A673 (cell line): ENCODE data around the gene ITIH1. TPM values are rescaled to one million over a fixed set of nuclear protein-coding genes. Genes with fewer than 3 reads are reported as not detected.

ENCODE experiments used
- BruUV-seq: library from RNA; stranded (reverse); fragments of 400-500 nt; replicated peaks from 2 replicates; lab custom pipeline; 2021; lab: Mats Ljungman, UMichigan
- CTCF ChIA-PET: fragments of 300-600 bp; sonication (Branson Sonifier 250); formaldehyde crosslinking; loops from one replicate; lab custom pipeline; 2022; ENCODE audit warnings: antibody characterized with exemption; lab: Charles Lee
- POLR2A ChIA-PET: fragments of 300-600 bp; sonication (Branson Sonifier 250); formaldehyde crosslinking; loops from one replicate; lab custom pipeline; 2022; ENCODE audit warnings: antibody characterized with exemption; ENCODE audit not compliant: low non-redundant PET; lab: Charles Lee
- DNase-seq: peaks from one replicate; pipeline ENCODE4 v3.0.0-alpha.2; 2015; ENCODE audit warnings: low spot score
- H3K27ac ChIP-seq: fragments of 200-600 bp; sonication (generic); 2 replicates; pipeline ENCODE4 v1.5.1; 2016; ENCODE audit warnings: mixed run types, low read depth, mild to moderate bottlenecking, mixed read lengths, antibody characterized with exemption, low read length; ENCODE audit not compliant: poor library complexity, severe bottlenecking
- H3K27me3 ChIP-seq: fragments of 200-600 bp; sonication (generic); replicated peaks from 2 replicates; pipeline ENCODE4 v1.6.1; 2017; ENCODE audit warnings: mixed run types, low read depth, mild to moderate bottlenecking, mixed read lengths, antibody characterized with exemption, low read length; ENCODE audit not compliant: insufficient read depth, poor library complexity
- H3K36me3 ChIP-seq: fragments of 200-600 bp; sonication (generic); 2 replicates; pipeline ENCODE4 v1.6.1; 2016; ENCODE audit warnings: mixed run types, mild to moderate bottlenecking, mixed read lengths, antibody characterized with exemption, low read length; ENCODE audit not compliant: insufficient read depth, poor library complexity, severe bottlenecking
- H3K4me1 ChIP-seq: fragments of 200-600 bp; sonication (generic); 2 replicates; pipeline ENCODE4 v1.6.1; 2017; ENCODE audit warnings: mixed run types, mild to moderate bottlenecking, mixed read lengths, antibody characterized with exemption, low read length; ENCODE audit not compliant: insufficient read depth, poor library complexity, severe bottlenecking
- H3K4me3 ChIP-seq: fragments of 200-600 bp; sonication (generic); 2 replicates; pipeline ENCODE4 v1.5.1; 2016; ENCODE audit warnings: low read depth, mixed run types, mild to moderate bottlenecking, mixed read lengths, low read length; ENCODE audit not compliant: poor library complexity, severe bottlenecking
- H3K9me3 ChIP-seq: fragments of 200-600 bp; sonication (generic); 2 replicates; pipeline ENCODE4 v1.6.1; 2016; ENCODE audit warnings: mixed run types, low read depth, mild to moderate bottlenecking, mixed read lengths, antibody characterized with exemption, low read length; ENCODE audit not compliant: poor library complexity, severe bottlenecking
- EZH2 ChIP-seq: fragments of 200-600 bp; sonication (generic); IDR thresholded peaks from 2 replicates; pipeline ENCODE4 v1.6.1; 2017; ENCODE audit warnings: borderline replicate concordance, low read depth, mild to moderate bottlenecking, mixed read lengths, antibody characterized with exemption, low read length; ENCODE audit not compliant: poor library complexity, severe bottlenecking
- intact Hi-C: fragments of 100-400 bp; cut with micrococcal nuclease; formaldehyde crosslinking; loops from one replicate; pipeline ENCODE4 v1.10.0; 2022; ENCODE audit not compliant: unreplicated experiment
- total RNA-seq: library from RNA; stranded (reverse); gene quantifications from 2 replicates; pipeline ENCODE4 v1.2.3, GENCODE V29; 2021
- TF ChIP-seq, protein P1 (sequence below): fragments of 300-800, 200-600 bp; sonication (generic); conservative IDR thresholded peaks from 2 replicates; pipeline ENCODE4 v1.5.1; 2017; ENCODE audit warnings: low read depth, mild to moderate bottlenecking, antibody characterized with exemption, low read length, moderate library complexity, mixed read lengths

ITIH1 gene
- total RNA-seq, 1 experiment from 2014 or later: not detected

DNA sequence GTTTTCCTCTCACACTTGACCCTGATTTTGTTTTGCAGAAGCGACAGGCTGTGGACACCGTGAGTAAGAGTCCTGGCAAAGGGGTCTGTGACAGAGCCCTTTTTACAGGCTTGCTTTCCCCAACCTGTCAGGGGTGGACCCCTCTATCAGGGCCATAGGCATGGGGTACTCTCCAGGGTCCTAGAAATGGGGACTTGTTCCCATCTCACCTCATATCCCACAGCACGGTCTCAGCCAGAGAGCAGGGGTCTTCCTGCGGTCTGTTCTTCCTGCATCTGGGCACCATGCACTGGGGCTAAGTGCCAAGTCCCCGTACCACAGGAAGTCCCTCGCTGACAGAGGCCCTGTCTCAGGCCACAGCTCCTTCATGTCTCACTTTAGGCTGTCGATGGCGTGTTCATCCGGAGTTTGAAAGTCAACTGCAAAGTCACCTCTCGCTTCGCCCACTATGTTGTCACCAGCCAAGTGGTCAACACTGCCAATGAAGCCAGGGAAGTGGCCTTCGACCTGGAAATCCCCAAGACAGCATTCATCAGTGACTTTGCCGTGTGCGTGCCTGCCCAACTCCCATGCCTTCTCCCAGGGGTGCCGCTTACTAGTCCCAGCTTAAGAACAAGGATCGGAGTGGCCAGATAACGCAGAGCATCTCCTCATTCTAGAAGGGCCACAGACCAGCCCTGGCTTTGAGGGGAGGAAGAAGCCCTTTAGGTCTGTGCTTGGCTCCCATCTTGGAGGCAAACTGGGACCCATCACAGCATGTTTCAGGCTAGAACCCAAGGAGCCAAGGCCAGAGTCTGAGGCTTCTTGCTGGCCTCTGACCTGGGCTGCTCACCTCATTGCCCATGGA lies 783 bp downstream of the ITIH1 start:
- CTCF ChIA-PET: no interaction called here

DNA sequence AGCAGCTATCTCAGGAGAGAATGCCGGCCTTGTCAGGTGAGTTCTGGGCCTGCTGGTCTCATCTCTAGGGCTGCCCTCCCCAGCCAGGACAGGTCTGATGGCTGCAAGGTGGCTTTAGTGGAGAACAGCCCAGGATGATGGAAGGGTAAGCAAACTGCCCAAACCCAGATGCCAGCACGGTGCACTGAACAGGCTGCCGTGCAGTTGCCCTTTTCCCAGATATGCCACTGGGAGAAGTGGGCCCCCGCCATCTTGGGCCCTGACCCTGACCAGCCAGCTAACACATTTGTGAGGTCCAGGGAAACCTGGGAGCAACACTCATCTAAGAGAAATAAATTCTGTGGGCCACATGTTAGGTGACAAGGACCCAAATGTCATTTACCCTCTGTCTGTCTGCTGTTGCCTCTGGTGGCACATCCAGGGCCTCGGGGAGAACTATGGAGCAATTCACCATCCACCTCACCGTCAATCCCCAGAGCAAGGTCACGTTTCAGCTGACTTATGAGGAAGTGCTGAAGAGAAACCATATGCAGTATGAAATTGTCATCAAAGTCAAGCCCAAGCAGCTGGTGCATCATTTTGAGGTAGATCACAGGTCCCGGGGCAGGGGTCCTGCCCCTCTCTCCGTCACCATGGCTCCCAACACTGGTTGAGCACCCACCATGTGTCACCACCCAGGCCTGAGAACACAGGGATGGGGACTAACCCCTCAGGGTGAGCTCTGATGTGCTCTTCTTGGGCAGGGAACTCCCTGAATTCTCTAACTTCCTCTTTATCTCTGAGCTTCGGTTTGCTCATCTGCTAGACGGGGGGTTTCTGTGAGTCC lies 1.8 kb downstream of the ITIH1 start:
- Histone ChIP-seq H3K36me3 (no peaks in the 10 kb centered on the region), H3K27me3 (no peaks in the 10 kb centered on the region), H3K9me3 (no peaks in the 10 kb centered on the region), H3K4me3 (no peak overlapping the region), H3K4me1 (no peaks in the 10 kb centered on the region), H3K27ac (no peak overlapping the region)
- TF ChIP-seq, protein P1, sequence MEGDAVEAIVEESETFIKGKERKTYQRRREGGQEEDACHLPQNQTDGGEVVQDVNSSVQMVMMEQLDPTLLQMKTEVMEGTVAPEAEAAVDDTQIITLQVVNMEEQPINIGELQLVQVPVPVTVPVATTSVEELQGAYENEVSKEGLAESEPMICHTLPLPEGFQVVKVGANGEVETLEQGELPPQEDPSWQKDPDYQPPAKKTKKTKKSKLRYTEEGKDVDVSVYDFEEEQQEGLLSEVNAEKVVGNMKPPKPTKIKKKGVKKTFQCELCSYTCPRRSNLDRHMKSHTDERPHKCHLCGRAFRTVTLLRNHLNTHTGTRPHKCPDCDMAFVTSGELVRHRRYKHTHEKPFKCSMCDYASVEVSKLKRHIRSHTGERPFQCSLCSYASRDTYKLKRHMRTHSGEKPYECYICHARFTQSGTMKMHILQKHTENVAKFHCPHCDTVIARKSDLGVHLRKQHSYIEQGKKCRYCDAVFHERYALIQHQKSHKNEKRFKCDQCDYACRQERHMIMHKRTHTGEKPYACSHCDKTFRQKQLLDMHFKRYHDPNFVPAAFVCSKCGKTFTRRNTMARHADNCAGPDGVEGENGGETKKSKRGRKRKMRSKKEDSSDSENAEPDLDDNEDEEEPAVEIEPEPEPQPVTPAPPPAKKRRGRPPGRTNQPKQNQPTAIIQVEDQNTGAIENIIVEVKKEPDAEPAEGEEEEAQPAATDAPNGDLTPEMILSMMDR: no peak
- TF ChIP-seq EZH2: no peak
- POLR2A ChIA-PET: no interaction called here
- CTCF ChIA-PET: no interaction called here
- intact Hi-C loops: no loop called here
- BruUV-seq: no TSS peak
- no peak for DNase-seq

More for the DNA sequence above, 783 bp downstream of the ITIH1 start:
- no peaks in the 10 kb centered on the region for H3K36me3 ChIP-seq
- TF ChIP-seq EZH2: no peak
- TF ChIP-seq, protein P1: no peak
- DNase-seq: no peak
- H3K27ac ChIP-seq: no peak overlapping the region
- H3K4me3 ChIP-seq: no peak overlapping the region
- POLR2A ChIA-PET: no interaction called here
- no peaks in the 10 kb centered on the region for H3K9me3 ChIP-seq
- no TSS peak for BruUV-seq
- no peaks in the 10 kb centered on the region for H3K27me3 ChIP-seq
- intact Hi-C loops: no loop called here
- no peaks in the 10 kb centered on the region for H3K4me1 ChIP-seq

- Histone ChIP-seq H3K27me3 (no peaks in the 10 kb centered on the region), H3K4me1 (no peaks in the 10 kb centered on the region), H3K36me3 (no peaks in the 10 kb centered on the region), H3K4me3 (no peak overlapping the region), H3K9me3 (no peaks in the 10 kb centered on the region), H3K27ac (no peak overlapping the region)
- no peak for TF ChIP-seq EZH2
- TF ChIP-seq, protein P1: no peak
- CTCF ChIA-PET: no interaction called here
- POLR2A ChIA-PET: no interaction called here
- DNase-seq: no peak
- intact Hi-C loops: no loop called here
- BruUV-seq: no TSS peak
These were observed 2.6 kb downstream of the ITIH1 start for GRCh38 chr3:52779837-52780585.
